K562 (cell line): ENCODE measurements around the gene TDRD9. TPM values are rescaled to one million over a fixed set of nuclear protein-coding genes. Genes with fewer than 3 reads are reported as not detected.

Experiments
- ATAC-seq: fragments of 200-7000 bp; cut with Tn5 transposase; 3 replicates; pipeline ENCODE4 v1.9.1; 2020; ENCODE audit warnings: moderate library complexity
- BruUV-seq: library from RNA; stranded (reverse); fragments of 400-500 nt; replicated peaks from 2 replicates; lab custom pipeline; 2021; lab: Mats Ljungman, UMichigan
- CTCF ChIA-PET: fragments of 300-600 bp; formaldehyde crosslinking; extraction: SDS; loops from one replicate; lab custom pipeline; 2021; ENCODE audit warnings: low intra/inter-chr PET ratio; lab: Yijun Ruan, JAX
- POLR2A ChIA-PET: fragments of 300-600, 350-650 bp; sonication (Branson Sonifier 250); formaldehyde crosslinking; extraction: SDS; loops from one replicate; lab custom pipeline; 2021; ENCODE audit warnings: antibody characterized with exemption, inconsistent platforms; lab: Yijun Ruan, JAX
- DNase-seq, 4 experiments: peaks; one replicate each; pipeline versions ENCODE4 v3.0.0 to v3.0.0-alpha.2; 2011 to 2018; ENCODE audit warnings: low spot score in 3 of 4, mixed read lengths in 3 of 4; ENCODE audit errors: extremely low read depth in 1 of 4
- FAIRE-seq: peaks from 2 replicates; lab custom pipeline; 2011; peaks lifted over from hg19 to GRCh38; lab: Jason Lieb, UNC
- H2AFZ ChIP-seq: 2 replicates; pipeline ENCODE4 v1.6.0; 2011; ENCODE audit warnings: low read depth, low read length, control low read depth, inconsistent platforms
- H3K27ac ChIP-seq: fragments of 200-600 bp; 3 replicates; pipeline ENCODE4 v1.8.0; 2011; ENCODE audit warnings: low read depth, mild to moderate bottlenecking, control low read depth, inconsistent platforms, low read length, moderate library complexity, mixed read lengths; ENCODE audit errors: extremely low read depth
- H3K27me3 ChIP-seq, 2 experiments: fragments of 300-600 bp in 1 of 2; 2 replicates in 1 of 2; 3 replicates in 1 of 2; pipeline versions ENCODE4 v1.6.0 to v1.8.0; 2011; ENCODE audit warnings: inconsistent platforms in 2 of 2, low read length in 2 of 2, mild to moderate bottlenecking in 1 of 2, mixed read lengths in 1 of 2, moderate library complexity in 1 of 2; ENCODE audit not compliant: control insufficient read depth in 2 of 2, insufficient read depth in 2 of 2
- H3K36me3 ChIP-seq: fragments of 300-600 bp; 3 replicates; pipeline ENCODE4 v1.8.0; 2011; ENCODE audit warnings: mild to moderate bottlenecking, low read length, inconsistent platforms; ENCODE audit not compliant: control insufficient read depth, insufficient read depth
- H3K4me1 ChIP-seq, 2 experiments: fragments of 200-600 bp in 1 of 2; replicated peaks in 1 of 2; 2 replicates in 1 of 2; 3 replicates in 1 of 2; pipeline versions ENCODE4 v1.5.1 to v1.8.0; 2011; ENCODE audit warnings: inconsistent platforms in 2 of 2, low read length in 2 of 2, mild to moderate bottlenecking in 1 of 2, mixed read lengths in 1 of 2, moderate library complexity in 1 of 2; ENCODE audit not compliant: control insufficient read depth in 2 of 2, insufficient read depth in 2 of 2
- H3K4me2 ChIP-seq: 2 replicates; pipeline ENCODE4 v1.6.1; 2011; ENCODE audit warnings: low read length, control low read depth, inconsistent platforms, mixed read lengths; ENCODE audit not compliant: insufficient read depth
- H3K4me3 ChIP-seq: fragments of 200-600 bp; sonication (generic), shearing (Covaris generic); 2 replicates; pipeline ENCODE4 v1.5.1; 2016; ENCODE audit warnings: control low read depth, inconsistent platforms
- H3K79me2 ChIP-seq: fragments of 200-600 bp; 3 replicates; pipeline ENCODE4 v1.8.0; 2011; ENCODE audit warnings: low read length, inconsistent platforms; ENCODE audit not compliant: control insufficient read depth, insufficient read depth
- H3K9ac ChIP-seq, 2 experiments: 2 replicates each; pipeline versions ENCODE4 v1.6.0 to v1.6.1; 2011; ENCODE audit warnings: low read depth in 2 of 2, low read length in 2 of 2, control low read depth in 1 of 2, inconsistent platforms in 1 of 2, mild to moderate bottlenecking in 1 of 2, mixed read lengths in 1 of 2; ENCODE audit not compliant: insufficient read depth in 1 of 2
- H3K9me1 ChIP-seq: one replicate; pipeline ENCODE4 v1.6.0; 2011; ENCODE audit warnings: inconsistent platforms, mild to moderate bottlenecking, low read length, moderate library complexity; ENCODE audit not compliant: control insufficient read depth, insufficient read depth
- H3K9me3 ChIP-seq: replicated peaks from 2 replicates; pipeline ENCODE4 v1.5.1; 2011; ENCODE audit warnings: low read depth, low read length, inconsistent platforms; ENCODE audit not compliant: control insufficient read depth, insufficient read depth
- H4K20me1 ChIP-seq: replicated peaks from 2 replicates; pipeline ENCODE4 v1.6.1; 2011; ENCODE audit warnings: low read length, inconsistent platforms, mixed read lengths; ENCODE audit not compliant: control insufficient read depth, insufficient read depth
- ATF1 ChIP-seq, 2 experiments: fragments of 450-650 bp in 1 of 2; IDR thresholded peaks; 2 replicates each; pipeline ENCODE4 v1.6.1; 2016; ENCODE audit warnings: missing compliant biosample characterization in 1 of 2, missing genetic modification characterization in 1 of 2
- CBFA2T2 ChIP-seq: fragments of 450-650 bp; conservative IDR thresholded peaks from 2 replicates; pipeline ENCODE4 v1.6.1; 2017; ENCODE audit warnings: mild to moderate bottlenecking
- FOXK1 ChIP-seq: sonication (generic); formaldehyde crosslinking; IDR thresholded peaks from 2 replicates; pipeline ENCODE4 v1.8.0; 2022; ENCODE audit warnings: missing genetic modification reagents, mild to moderate bottlenecking, borderline replicate concordance
- GATA2 ChIP-seq: sonication (generic); formaldehyde crosslinking; IDR thresholded peaks from 2 replicates; pipeline ENCODE4 v1.4.0; 2020; ENCODE audit warnings: mild to moderate bottlenecking, missing genetic modification reagents
- PRPF4 ChIP-seq: fragments of 200-400 bp; formaldehyde crosslinking; IDR thresholded peaks from one replicate; pipeline ENCODE4 v1.6.1; 2017; ENCODE audit warnings: low read length, low read depth, mild to moderate bottlenecking; ENCODE audit not compliant: insufficient read depth, poor library complexity, severe bottlenecking
- PTBP1 ChIP-seq: fragments of 200-400 bp; formaldehyde crosslinking; IDR thresholded peaks from 2 replicates; pipeline ENCODE4 v1.6.1; 2017; ENCODE audit warnings: low read depth, low read length
- PTTG1 ChIP-seq: fragments of 450-650 bp; IDR thresholded peaks from 2 replicates; pipeline ENCODE4 v1.6.1; 2016; ENCODE audit warnings: low read depth, mild to moderate bottlenecking, missing genetic modification characterization, missing compliant biosample characterization
- SETDB1 ChIP-seq: IDR thresholded peaks from one replicate; pipeline ENCODE4 v1.6.1; 2012; ENCODE audit warnings: low read length, control low read depth, inconsistent platforms
- SIN3B ChIP-seq: fragments of 450-650 bp; IDR thresholded peaks from 2 replicates; pipeline ENCODE4 v1.6.1; 2017; ENCODE audit warnings: low read depth, mild to moderate bottlenecking, moderate library complexity
- STAT6 ChIP-seq: sonication (generic); formaldehyde crosslinking; IDR thresholded peaks from 2 replicates; pipeline ENCODE4 v1.8.1; 2023; ENCODE audit warnings: mild to moderate bottlenecking, missing genetic modification reagents
- TAL1 ChIP-seq: fragments of 450-650 bp; IDR thresholded peaks from 2 replicates; pipeline ENCODE4 v1.6.1; 2016; ENCODE audit warnings: mild to moderate bottlenecking
- ZFP30 ChIP-seq: fragments of 250-450 bp; sonication (Bioruptor Pico); IDR thresholded peaks from 2 replicates; pipeline ENCODE4 v1.8.0; 2022; ENCODE audit warnings: moderate library complexity, mild to moderate bottlenecking, inconsistent platforms, borderline replicate concordance
- ZNF23 ChIP-seq: fragments of 250-450 bp; sonication (Bioruptor Pico); IDR thresholded peaks from 2 replicates; pipeline ENCODE4 v1.4.0; 2020; ENCODE audit warnings: mild to moderate bottlenecking
- ZNF408 ChIP-seq: fragments of 250-450 bp; sonication (Bioruptor Pico); IDR thresholded peaks from 2 replicates; pipeline ENCODE4 v1.4.0; 2020; ENCODE audit warnings: low read depth, mild to moderate bottlenecking, moderate library complexity
- WGBS: fragments of 100-300 bp; shearing (Covaris generic); methylation state at CpG from one replicate; pipeline ENCODE4 v1.1.6; 2016; ENCODE audit warnings: low coverage, mixed read lengths; ENCODE audit not compliant: insufficient coverage; ENCODE audit errors: missing lambda C conversion rate; 5-methylcytosine and 5-hydroxymethylcytosine counted together
- in situ Hi-C: fragments of 300-500 bp; cut with MboI; formaldehyde crosslinking; loops from 4 replicates; pipeline ENCODE4 v1.15.0; 2018; ENCODE audit warnings: inconsistent platforms, mixed read lengths
- intact Hi-C: fragments of 100-400 bp; cut with micrococcal nuclease; formaldehyde crosslinking; loops from 2 replicates; pipeline ENCODE4 v1.14.2; 2022
- polyA plus RNA-seq, 8 experiments: library from polyadenylated mRNA; depleted of rRNA in 4 of 8; stranded (reverse) in 5 of 8; unstranded in 3 of 8; fragments of >200 nt; fragmentation: Nextera tagmentation in 2 of 8; fragmentation: Illumina TruSeq in 1 of 8; extraction: Ambion mirVana in 2 of 8; extraction: Trizol in 1 of 8; gene quantifications; 2 replicates each; pipeline versions ENCODE4 v1.2.1 to v1.2.3, GENCODE V29; 2011 to 2014; ENCODE audit warnings: inconsistent platforms in 1 of 8, missing spikeins in 1 of 8
- total RNA-seq, 7 experiments: library from RNA; depleted of rRNA in 6 of 7; stranded (reverse); fragments of >200 nt in 6 of 7; fragmentation: Illumina TruSeq in 2 of 7; extraction: Trizol in 2 of 7; gene quantifications; 2 replicates each; pipeline versions ENCODE4 v1.2.1 to v1.2.3, GENCODE V29; 2011 to 2021; ENCODE audit warnings: low replicate concordance in 1 of 7

TDRD9 gene
- total and polyA plus RNA-seq, 9 of the 15 experiments (the other 6 are each of a cell fraction or from before 2014, with no cell fraction given), result 0.04 to 0.14 (median 0.04) TPM; not detected in 5

GRCh38 chr14:103935102-103935501 is 6.8 kb downstream of the TDRD9 start:
- Histone ChIP-seq H3K79me2 (no peaks in the 10 kb centered on the region), H3K9ac (no peak overlapping the region), H3K9me3 (no peaks in the 10 kb centered on the region), H3K4me3 (no peak overlapping the region), H3K4me2 (no peak overlapping the region), H3K27ac (no peak overlapping the region), H3K9me1 (no peaks in the 10 kb centered on the region), H3K27me3 (no peaks in the 10 kb centered on the region), H2AFZ (no peak overlapping the region), H3K4me1 (no peaks in the 10 kb centered on the region; a peak in 1 of 5 replicates), H3K36me3 (no peaks in the 10 kb centered on the region), H4K20me1 (no peaks in the 10 kb centered on the region)
- ATAC-seq, result no peak
- intact Hi-C loops (no loop called here), in situ Hi-C loops (no loop called here)
- POLR2A ChIA-PET, result no interaction called here
- CTCF ChIA-PET, result no interaction called here
- WGBS, result 33% methylated on average over 2 of the region's 2 CpGs
- no peak for DNase-seq
- FAIRE-seq, result no peak
- TF ChIP-seq TAL1, result no peak
- no peak for TF ChIP-seq PTTG1
- TF ChIP-seq CBFA2T2, result no peak
- no TSS peak for BruUV-seq

GRCh38 chr14:103941462-103941861 is 13.2 kb downstream of the TDRD9 start:
- no peak overlapping the region for H3K4me3 ChIP-seq
- intact Hi-C loops (no loop called here), in situ Hi-C loops (no loop called here)
- ChIA-PET CTCF (no interaction called here), POLR2A (interaction anchor here (0.6 to 1.4 kb wide), 5 partner anchors 8 to 33 kb away, joined by 3 read pairs; no protein-coding TSS in a partner anchor)
- peak overlapping the region; percentile 48 for H2AFZ ChIP-seq
- H3K9me3 ChIP-seq, result no peaks in the 10 kb centered on the region
- no peaks in the 10 kb centered on the region for H3K79me2 ChIP-seq
- 32% methylated on average over 7 of the region's 7 CpGs for WGBS
- H3K36me3 ChIP-seq, result no peaks in the 10 kb centered on the region
- ATAC-seq, result no peak
- DNase-seq, result no peak
- H3K27me3 ChIP-seq, result no peaks in the 10 kb centered on the region
- TF ChIP-seq PRPF4, result no peak
- TF ChIP-seq ZNF408, result no peak
- TF ChIP-seq GATA2 (CRISPR knock-in tag), result no peak
- TF ChIP-seq STAT6 (CRISPR knock-in tag), result no peak
- no peak for TF ChIP-seq ATF1 (CRISPR knock-in tag; IDR thresholded peaks at IDR 0.05)
- no peak for TF ChIP-seq ATF1 (tag; IDR thresholded peaks at IDR 0.05)
- TF ChIP-seq FOXK1 (CRISPR knock-in tag), result no peak
- TF ChIP-seq SIN3B, result no peak
- no peak for TF ChIP-seq PTBP1
- TF ChIP-seq ZNF23 (CRISPR knock-in tag), result no peak
- no peak for TF ChIP-seq SETDB1
- no peak for TF ChIP-seq ZFP30
- H3K9ac ChIP-seq, result no peak overlapping the region
- no peak overlapping the region for H3K27ac ChIP-seq
- BruUV-seq, result no TSS peak
- no peaks in the 10 kb centered on the region for H4K20me1 ChIP-seq
- no peaks in the 10 kb centered on the region for H3K9me1 ChIP-seq
- H3K4me2 ChIP-seq, result no peak overlapping the region
- no peak for FAIRE-seq
- peaks cover 0 to 13% of the 10 kb centered on the region in 2 experiments; a peak in 4 of 5 replicates for H3K4me1 ChIP-seq
